Measurements from ENCODE around the gene OPRM1.
"Not testable (repeated sequence)": the region's sequence is repeated elsewhere in the genome, so short reads cannot be mapped to it uniquely, and the experiment has no call there.

Gene OPRM1

DNA sequence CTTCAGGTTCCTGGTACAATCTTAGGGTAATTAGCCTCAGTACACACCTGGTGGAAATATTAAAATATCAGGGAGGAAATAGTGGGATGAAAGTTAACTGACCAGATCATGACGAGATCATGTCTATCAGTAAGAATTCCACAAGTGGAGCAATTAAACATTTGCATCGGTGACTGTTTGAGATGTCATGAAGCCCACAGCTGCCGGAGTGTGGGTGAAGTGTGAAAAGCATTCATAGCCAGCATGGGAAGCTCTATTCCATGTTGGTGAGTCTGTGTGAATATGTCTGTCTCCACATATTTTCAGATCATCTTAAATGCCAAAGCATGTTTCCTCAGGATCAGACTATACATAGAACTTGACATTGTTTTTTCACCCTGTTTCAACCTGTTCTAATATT lies 174.7 kb downstream of the OPRM1 start:
- DNase-seq, result no peak

DNA sequence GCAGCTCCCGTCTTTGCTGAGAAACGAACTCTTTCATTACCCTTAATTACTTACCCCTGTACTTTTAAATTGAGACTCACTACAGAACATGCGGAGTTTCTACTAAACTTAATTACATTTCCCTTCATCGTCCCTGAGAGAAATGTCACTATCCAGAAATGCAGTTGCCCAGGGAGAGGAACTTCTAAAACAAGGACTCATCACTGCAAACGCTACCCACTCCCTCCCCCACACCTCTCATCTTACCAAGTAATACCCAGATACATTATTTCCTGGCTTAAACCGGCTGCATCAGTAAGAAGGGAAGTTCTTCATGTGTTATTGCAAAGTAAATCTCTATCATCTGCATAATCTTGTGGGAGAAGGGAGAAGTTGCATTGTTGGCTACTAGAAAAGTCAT lies 179.3 kb downstream of the OPRM1 start:
- no peak for DNase-seq

GRCh38 chr6:154218787-154219186 lies 179.7 kb downstream of the OPRM1 start:
- DNase-seq, result no peak

- DNase-seq, result no peak
These were observed 180.2 kb downstream of the OPRM1 start for GRCh38 chr6:154219250-154219649.

DNA sequence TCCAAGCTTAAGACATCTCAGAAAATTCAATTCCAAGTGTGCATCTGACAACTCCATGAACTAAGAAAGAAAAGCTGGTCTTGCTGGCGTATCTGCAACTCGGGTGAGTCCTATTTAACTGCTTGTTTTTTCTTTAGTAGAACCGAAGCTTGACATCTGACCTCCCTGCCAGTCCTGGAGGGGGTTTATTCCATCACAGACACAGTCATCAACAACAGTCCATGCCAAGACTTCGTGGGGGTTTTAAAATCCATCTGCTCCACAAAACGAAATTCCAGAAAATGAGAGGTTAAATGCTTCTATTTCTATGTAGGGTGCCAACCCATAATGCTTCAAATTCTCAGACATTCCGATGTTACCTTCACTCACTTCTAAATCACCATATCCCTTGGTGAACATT lies 183.7 kb downstream of the OPRM1 start:
- DNase-seq, result no peak

- no peak for DNase-seq
These were observed 184.3 kb downstream of the OPRM1 start for GRCh38 chr6:154223296-154223695.

DNA sequence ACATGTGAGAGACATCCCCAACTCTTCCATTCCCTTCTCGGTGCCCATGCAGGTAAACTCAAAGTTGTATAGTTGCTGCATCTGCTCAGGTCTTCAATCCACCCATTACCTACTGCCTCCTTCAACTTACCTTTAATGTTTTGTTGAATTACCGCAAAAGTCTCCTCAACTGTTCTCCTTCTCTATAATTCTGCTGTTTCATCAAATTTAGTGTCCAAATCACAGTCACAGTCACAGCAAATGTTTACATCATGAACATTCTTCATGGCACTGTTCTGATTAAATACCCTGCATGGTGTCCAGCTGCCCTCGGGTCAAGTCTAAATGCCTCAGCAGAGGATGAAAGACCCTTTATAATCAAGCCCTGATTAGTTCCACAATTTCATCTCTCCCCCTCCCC lies 187.4 kb downstream of the OPRM1 start:
- DNase-seq, result no peak

- no peak for DNase-seq
These were observed 189.0 kb downstream of the OPRM1 start for GRCh38 chr6:154227862-154228520.

- DNase-seq, result no peak
These were observed 189.5 kb downstream of the OPRM1 start for GRCh38 chr6:154228521-154228905.

DNA sequence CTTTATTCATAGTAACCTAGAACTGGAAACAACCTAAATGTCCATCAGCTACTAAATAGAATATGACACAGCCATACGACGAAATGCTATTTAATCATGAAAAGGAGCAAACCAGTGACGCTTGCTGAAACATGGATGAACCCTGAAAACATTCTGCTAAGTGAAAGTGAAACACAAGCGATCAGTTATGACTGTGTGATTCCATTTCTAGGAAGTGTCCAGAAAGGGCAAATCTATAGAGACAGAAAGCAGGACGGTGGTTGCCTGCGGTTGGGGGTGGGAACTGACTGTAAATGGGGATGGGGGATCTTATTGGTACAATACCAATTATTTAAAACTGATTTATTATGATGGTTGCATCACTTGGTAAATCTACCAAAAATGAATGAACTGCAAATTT lies 190.7 kb downstream of the OPRM1 start:
- DNase-seq, result peak; percentile 59

DNA sequence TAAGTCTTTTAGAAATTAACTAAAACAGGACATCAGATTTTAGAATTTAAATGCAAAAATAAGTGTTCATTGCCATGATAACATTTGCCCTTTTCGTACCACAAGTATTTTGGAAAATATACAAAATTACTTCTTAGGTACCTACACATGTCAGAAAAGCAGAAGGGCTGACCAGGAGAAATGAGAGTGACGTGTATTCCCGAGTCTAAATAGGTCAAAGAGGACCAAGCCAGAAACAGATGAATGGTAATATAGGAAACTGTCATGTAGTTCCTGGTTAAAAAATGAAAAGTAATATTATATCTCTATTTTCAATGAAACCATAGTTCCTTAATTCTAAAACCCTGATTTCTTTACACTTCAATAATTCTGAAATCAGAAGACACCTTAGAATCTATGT lies 191.4 kb downstream of the OPRM1 start:
- DNase-seq, result no peak

GRCh38 chr6:154230910-154231595 lies 192.0 kb downstream of the OPRM1 start:
- no peak for DNase-seq

- DNase-seq, result no peak
These were observed 193.2 kb downstream of the OPRM1 start for GRCh38 chr6:154232013-154232910.

DNA sequence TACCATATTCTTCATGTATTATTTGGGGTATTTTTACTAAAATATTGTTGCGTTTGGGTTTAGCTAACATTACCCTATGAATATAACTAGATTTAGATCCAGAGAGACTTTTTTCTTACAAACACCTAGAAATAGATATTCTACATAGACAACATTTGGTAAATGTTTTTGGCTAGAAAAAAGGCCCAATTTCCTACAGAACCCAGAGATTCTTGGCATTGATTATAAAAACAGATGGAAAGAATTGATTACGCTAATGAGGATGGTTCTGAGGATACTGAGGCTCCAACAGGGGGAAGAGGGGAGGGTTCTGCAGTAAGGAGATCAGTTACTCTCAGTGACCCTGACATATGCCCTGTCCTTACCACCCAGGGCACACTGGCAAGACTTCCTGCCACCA lies 194.3 kb downstream of the OPRM1 start:
- DNase-seq, result no peak

GRCh38 chr6:154234019-154234772 lies 195.2 kb downstream of the OPRM1 start:
- DNase-seq, result no peak

DNA sequence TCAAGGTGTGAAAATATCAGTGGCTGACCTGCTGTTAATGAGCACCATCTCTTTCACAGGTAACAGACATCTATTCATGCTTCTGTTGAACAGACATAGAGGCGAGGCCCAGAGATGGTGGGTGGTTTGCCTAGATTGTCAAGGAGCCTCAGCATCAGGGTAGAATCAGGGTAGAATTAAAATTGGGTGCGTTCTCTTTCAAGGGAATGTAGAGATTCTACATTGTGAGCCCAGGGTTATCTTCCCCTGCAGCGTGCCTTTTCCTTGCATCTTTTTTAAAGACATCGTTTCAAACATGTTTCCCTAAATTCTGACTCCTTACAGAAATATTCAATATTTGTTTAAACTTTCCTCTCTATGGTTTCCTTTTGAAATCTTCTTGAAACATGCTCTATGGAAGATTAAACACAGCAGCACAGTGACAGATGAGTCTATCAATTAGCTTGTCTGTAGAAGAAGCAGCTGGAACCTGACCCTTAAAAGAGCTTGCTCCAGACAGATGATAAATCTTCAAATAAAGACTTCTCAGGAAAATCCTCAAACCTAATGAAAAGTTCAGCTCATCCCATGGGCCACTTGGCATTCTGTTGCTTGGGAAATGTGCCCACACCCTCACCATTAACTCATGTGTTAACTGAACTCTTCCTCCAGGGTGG lies 197.7 kb downstream of the OPRM1 start:
- DNase-seq, result no peak

DNA sequence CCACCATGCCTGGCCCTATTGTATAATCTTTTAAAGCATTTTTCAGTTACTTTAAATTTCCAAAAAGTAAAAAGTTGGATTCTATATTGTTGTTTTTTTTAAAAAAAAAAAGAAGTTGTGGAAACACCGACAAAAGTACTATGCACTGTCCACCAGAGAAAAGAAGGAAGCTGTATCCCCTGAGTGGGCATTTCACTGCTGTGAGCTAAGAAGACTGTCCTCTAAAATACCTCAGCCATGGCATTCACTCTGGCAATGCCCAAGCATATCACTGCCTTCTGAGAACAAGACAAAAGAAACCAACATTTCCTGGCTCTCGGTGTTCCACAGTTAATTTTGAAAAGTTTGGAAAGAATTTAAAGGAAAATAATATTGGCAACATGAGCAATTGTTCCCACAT lies 199.8 kb downstream of the OPRM1 start:
- DNase-seq, result no peak

DNA sequence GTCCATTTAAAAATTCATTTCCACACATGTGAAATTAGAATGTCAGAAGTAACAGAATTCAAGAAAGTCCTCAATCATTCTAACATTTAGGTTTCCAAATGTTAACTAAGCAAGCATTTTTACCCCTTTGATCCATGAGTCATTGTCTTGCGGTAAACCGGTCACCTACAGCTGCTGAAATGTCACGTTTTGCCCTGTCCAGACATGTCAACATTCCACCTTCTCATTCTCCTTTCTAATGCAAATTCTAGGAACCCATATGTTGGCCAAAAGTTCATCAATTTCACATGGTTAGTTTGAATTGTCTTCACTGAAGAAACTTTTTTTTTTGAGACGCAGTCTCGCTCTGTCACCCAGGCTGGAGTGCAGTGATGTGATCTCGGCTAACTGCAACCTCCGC lies 200.4 kb downstream of the OPRM1 start:
- DNase-seq, result no peak

DNA sequence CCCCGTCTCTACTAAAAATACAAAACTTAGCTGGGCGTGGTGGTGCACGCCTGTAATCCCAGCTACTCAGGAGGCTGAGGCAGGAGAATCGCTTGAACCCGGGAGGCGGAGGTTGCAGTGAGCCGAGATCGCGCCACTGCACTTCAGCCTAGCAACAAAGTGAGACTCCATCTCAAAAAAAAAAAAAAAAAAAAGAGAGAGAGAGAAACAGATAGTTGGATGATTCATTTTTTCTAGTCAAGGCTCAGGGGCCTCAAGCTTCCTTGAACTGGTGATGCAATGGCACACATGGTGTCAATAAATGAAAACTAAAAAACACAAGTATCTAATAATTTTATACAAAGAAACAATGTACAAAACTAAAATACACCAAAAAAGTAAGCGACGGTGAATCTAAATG lies 202.0 kb downstream of the OPRM1 start:
- not testable (repeated sequence) for DNase-seq

DNA sequence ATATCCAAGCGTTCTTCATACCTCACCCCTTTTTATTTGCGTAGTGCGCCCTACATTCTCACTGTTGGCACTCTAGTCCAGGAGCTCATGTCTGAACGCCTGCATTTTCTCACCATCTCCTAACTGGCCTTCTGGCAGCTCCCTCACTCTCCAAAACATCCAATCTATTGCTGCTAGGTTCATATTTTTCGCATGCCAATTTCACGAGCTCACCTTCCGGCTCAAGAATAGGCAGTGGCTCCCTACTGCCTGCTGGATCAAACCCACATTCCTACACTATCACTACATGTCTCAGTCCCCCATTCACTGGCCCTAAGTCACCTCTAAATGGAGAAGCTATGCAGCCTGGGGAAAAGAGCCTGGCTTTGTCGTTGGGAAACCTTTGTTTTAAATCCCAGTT lies 202.5 kb downstream of the OPRM1 start:
- no peak for DNase-seq

DNA sequence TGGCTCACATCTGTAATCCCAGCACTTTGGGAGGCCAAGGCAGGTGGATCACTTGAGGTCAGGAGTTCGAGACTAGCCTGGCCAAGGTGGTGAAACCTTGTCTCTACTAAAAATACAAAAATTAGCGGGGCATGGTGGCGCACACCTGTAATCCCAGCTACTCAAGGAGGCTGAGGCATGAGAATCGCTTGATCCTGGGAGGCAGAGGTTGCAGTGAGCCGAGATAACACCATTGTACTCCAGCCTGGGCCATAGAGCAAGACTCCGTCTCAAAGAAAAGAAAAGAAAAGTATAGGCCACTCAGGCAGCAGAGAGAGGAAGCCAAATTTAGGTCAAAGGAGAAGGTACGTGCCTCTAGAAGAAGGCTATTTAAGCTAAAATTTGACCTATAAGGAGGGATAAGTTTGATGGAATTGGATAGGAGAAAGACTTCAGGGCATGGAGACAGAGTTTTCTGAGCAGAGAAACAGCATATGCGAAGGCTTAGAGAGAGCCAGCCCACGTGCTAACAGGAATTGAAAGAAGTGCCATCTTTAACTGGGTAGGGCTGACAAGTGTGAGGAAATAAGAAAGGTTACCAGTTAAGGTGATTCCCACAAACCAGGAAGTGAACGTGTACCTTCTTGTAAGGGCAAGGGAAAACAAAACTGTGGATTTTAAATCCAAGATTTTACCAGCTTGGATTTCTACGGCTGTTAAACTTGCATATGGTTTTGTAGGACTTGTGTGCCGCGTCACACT lies 203.7 kb downstream of the OPRM1 start:
- DNase-seq, result no peak
